ENCODE results near the gene CLSTN1. TPM values are rescaled to one million over a fixed set of nuclear protein-coding genes. Genes with fewer than 3 reads are reported as not detected.
"Not testable (repeated sequence)": the region's sequence is repeated elsewhere in the genome, so short reads cannot be mapped to it uniquely, and the experiment has no call there.

CLSTN1 gene
- total RNA-seq, 2 experiments from 2014 or later = 34.9 to 36.7 TPM

DNA sequence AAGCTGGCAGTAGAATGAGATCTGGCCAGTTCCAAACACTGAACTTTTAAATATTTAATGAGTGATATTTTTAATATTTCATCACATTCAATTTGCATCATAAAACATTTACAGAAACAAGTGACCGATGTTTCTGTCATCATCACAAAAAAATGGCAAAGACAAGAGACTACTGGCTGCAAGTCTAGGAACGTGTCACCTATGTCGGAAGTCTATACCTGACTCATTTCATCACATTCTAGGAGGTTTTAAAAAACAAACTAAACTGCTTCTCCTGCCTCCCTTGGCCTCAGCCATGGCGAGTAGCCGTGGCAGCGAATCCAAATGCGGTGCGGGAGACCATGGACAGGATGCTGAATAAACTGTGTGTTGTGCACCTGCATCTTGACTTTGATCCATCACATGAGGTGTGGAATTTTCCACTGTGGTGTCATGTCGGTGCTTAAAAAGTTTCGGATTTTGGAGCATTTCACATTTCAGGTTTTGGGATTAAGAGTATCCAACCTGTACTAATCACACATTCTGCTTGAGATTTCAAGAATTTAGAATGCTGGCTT is 43.1 kb downstream of the CLSTN1 start:
- no peaks in the 10 kb centered on the region for H3K36me3 Mint-ChIP-seq (ENCODE audit: low read depth)
- intact Hi-C loops (cut with DNase I, micrococcal nuclease) = loop anchor here in 1 of 2 experiments (5.0 kb wide), 1 partner anchor 162 kb away; the partner anchor contains the start of genes LZIC and NMNAT1
- H3K27ac Mint-ChIP-seq = no peak overlapping the region
- ChIA-PET POLR2A (no interaction called here), CTCF (interaction anchor here (1.5 to 8.0 kb wide), 3 partner anchors 58 to 88 kb away, joined by 3 to 221 read pairs (median 4); no protein-coding TSS in a partner anchor)
- H3K9me3 Mint-ChIP-seq (ENCODE audit: low read depth) = no peaks in the 10 kb centered on the region
- peaks cover 29% of the 10 kb centered on the region for H3K4me1 Mint-ChIP-seq
- ATAC-seq (peak; percentile 63), DNase-seq (no peak)
- H3K4me3 Mint-ChIP-seq = no peak overlapping the region
- H3K27me3 Mint-ChIP-seq = no peaks in the 10 kb centered on the region

DNA sequence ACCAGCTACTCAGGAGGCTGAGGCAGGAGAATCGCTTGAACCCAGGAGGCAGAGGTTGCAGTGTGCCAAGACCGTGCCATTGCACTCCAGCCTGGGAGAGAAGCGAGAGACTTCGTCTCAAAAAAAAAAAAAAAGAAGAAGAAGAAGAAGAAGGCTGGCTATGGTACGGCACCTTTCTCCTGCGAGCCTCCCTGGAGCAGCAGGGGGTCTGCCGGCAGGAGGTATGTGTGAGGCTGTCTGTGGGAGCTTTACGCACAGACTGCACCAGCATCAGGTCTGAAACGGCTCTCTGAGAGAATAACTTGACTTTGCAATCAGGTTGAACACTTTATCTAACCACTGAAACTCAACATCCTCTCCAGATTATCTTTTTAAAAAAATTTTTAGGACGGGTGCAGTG is 44.9 kb downstream of the CLSTN1 start:
- CTCF ChIA-PET = interaction anchor here (0.8 to 1.6 kb wide), 3 partner anchors 57 to 153 kb away, joined by 3 to 4 read pairs (median 3); no protein-coding TSS in a partner anchor
- Mint-ChIP-seq H3K27ac (no peak overlapping the region), H3K4me1 (peaks cover 22% of the 10 kb centered on the region), H3K9me3 (ENCODE audit: low read depth) (no peaks in the 10 kb centered on the region), H3K27me3 (no peaks in the 10 kb centered on the region), H3K36me3 (ENCODE audit: low read depth) (no peaks in the 10 kb centered on the region), H3K4me3 (no peak overlapping the region)
- intact Hi-C loops (cut with DNase I, micrococcal nuclease) = no loop called here
- no peak for DNase-seq
- no peak for ATAC-seq
- POLR2A ChIA-PET = no interaction called here

DNA sequence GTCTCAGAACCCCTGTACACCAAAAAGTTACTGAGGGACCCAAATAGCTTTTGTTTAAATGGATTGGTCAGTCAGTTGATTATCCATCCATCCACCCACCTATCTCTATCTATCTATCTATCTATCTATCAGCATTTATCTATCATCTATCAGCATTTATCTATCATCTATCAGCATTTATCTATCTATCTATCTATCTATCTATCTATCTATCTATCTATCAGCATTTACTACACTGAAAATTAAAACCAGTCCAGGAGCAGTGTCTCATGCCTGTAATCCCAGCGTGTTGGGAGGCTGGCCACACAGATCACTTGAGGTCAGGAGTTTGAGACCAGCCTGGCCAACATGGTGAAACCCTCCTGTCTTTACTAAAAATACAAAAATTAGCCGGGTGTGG is 47.1 kb downstream of the CLSTN1 start:
- intact Hi-C loops (cut with DNase I, micrococcal nuclease) = no loop called here
- H3K4me1 Mint-ChIP-seq = peaks cover 24% of the 10 kb centered on the region
- H3K9me3 Mint-ChIP-seq (ENCODE audit: low read depth) = no peaks in the 10 kb centered on the region
- ChIA-PET CTCF (interaction anchor here (0.6 to 0.7 kb wide), 2 partner anchors 10 to 537 kb away, joined by 3 read pairs; no protein-coding TSS in a partner anchor), POLR2A (no interaction called here)
- ATAC-seq (no peak), DNase-seq (no peak)
- H3K4me3 Mint-ChIP-seq = no peak overlapping the region
- no peaks in the 10 kb centered on the region for H3K27me3 Mint-ChIP-seq
- peaks cover 7% of the 10 kb centered on the region for H3K36me3 Mint-ChIP-seq (ENCODE audit: low read depth)
- no peak overlapping the region for H3K27ac Mint-ChIP-seq

DNA sequence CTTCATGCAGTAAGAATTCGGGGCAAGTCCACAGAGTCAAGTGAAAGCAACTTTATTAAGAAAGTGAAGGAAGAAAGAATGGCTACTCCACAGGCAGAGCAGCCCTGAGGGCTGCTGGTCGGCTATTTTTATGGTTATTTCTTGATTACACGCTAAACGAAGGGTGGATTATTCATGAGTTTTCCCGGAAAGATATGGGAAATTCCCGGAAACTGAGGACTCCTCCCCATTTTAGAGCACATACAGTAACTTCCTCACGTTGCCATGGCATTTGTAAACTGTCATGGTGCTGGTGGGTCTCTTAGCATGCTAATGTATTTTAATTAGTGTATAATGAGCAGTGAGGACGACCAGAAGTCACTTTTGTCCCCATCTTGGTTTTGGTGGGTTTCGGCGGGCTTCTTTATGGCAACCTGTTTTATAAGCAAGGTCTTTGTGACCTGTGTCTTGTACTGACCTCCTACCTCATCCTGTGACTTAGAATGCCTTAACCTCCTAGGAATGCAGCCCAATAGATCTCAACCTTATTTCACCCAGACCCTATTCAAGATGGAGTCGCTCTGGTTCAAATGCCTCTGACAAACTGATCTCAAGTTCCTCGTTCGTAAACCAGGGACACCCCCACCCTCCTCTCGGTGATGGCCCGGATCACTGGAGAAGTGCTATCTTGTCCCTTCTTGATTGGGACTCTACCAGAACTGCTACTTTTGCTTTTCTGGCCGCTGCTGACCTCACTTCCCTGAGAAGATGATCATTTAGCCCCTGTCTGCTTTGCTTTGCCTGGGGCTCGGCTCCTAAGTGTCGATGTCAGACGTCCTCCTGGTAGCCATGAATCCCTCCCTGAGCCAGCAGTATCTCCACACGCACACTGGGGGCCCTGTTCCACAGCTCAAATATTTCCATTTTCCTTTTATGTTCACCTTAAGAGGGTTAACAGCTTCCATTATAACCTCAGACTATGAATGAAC is 48.8 kb downstream of the CLSTN1 start:
- H3K27ac Mint-ChIP-seq = no peak overlapping the region

DNA sequence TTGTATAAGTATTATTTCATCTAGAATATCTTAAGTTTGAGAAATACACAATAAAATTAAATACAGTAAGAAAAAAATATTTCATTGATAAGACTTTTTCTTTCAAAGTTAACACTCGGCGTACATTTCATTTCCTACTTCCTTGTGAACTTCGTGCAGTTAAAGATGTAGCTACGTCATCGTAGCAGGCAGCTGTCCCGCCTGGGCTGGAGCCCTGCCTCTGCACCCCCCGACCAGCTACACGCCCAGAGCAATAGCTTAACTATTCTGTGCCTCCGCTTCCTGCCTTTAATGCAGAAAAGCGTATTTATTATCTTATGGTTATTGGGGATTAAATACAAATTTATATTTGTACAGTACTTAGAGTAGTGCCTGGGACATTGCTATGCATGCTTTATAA is 53.5 kb downstream of the CLSTN1 start:
- Mint-ChIP-seq H3K27me3 (no peaks in the 10 kb centered on the region), H3K36me3 (ENCODE audit: low read depth) (peaks cover 7% of the 10 kb centered on the region), H3K9me3 (ENCODE audit: low read depth) (no peaks in the 10 kb centered on the region), H3K27ac (no peak overlapping the region), H3K4me3 (no peak overlapping the region), H3K4me1 (peaks cover 9% of the 10 kb centered on the region)
- POLR2A ChIA-PET = no interaction called here
- no peak for ATAC-seq
- CTCF ChIA-PET = no interaction called here
- intact Hi-C loops (cut with DNase I, micrococcal nuclease) = no loop called here
- no peak for DNase-seq

More for the DNA sequence above, 48.8 kb downstream of the CLSTN1 start:
- H3K9me3 Mint-ChIP-seq (ENCODE audit: low read depth) = no peaks in the 10 kb centered on the region
- DNase-seq (no peak), ATAC-seq (no peak)
- H3K27me3 Mint-ChIP-seq = no peaks in the 10 kb centered on the region
- intact Hi-C loops (cut with DNase I, micrococcal nuclease) = no loop called here
- POLR2A ChIA-PET = no interaction called here
- H3K4me3 Mint-ChIP-seq = no peak overlapping the region
- peaks cover 7% of the 10 kb centered on the region for H3K36me3 Mint-ChIP-seq (ENCODE audit: low read depth)
- peaks cover 16% of the 10 kb centered on the region for H3K4me1 Mint-ChIP-seq
- CTCF ChIA-PET = no interaction called here

DNA sequence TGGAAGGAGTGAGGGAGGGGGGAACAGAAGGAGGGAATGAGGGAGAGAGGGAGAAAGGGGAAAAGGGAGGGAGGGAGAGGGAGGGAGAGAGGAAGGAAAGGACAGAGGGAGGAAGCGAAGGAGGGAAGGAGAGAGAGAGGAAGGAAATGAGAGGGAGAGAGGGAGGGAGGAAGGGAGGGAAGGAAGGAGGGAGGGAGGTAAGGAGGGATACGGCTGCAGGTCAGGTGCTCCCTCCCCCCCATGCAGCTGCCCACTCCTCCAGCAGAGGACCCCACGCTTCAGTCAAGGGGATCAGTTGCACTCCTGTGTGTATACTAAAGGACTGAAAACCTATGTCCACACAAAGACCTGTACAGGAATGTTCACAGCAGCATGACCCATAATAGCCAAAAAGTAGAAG is 54.8 kb downstream of the CLSTN1 start:
- Mint-ChIP-seq H3K36me3 (ENCODE audit: low read depth) (peaks cover 7% of the 10 kb centered on the region), H3K27me3 (no peaks in the 10 kb centered on the region), H3K9me3 (ENCODE audit: low read depth) (no peaks in the 10 kb centered on the region), H3K27ac (no peak overlapping the region), H3K4me3 (no peak overlapping the region), H3K4me1 (peaks cover 11% of the 10 kb centered on the region)
- POLR2A ChIA-PET = no interaction called here
- DNase-seq (no peak), ATAC-seq (no peak)
- CTCF ChIA-PET = no interaction called here
- intact Hi-C loops (cut with DNase I, micrococcal nuclease) = no loop called here

DNA sequence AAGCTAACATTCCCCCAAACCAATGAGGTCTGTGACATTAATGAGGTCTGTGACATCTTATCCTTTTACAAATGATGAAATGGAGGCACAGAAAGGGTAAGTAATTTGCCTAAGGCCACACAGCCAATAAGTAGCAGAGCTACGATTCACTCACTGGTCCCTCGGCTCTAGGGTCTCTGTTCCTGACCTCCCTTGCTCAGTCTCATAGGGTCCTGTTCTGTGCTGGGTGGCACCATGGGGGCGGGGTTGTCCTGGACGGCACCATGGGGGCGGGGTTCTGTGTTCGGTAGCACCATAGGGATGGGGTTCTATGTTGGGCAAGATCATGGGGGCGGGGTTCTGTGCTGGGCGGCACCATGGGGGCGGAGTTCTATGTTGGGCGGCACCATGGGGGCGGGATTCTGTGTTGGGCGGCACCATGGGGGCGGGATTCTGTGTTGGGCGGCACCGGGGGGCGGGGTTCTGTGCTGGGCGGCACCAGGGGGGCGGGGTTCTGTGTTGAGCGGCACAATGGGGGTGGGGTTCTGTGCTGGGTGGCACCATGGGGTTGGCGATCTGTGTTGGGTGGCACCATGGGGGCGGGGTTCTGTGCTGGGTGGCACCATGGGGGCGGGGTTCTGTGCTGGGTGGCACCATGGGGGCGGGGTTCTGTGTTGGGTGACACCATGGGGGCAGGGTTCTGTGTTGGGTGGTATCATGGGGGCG is 55.6 kb downstream of the CLSTN1 start:
- Mint-ChIP-seq H3K27ac (no peak overlapping the region), H3K4me1 (peaks cover 11% of the 10 kb centered on the region), H3K4me3 (no peak overlapping the region), H3K9me3 (ENCODE audit: low read depth) (no peaks in the 10 kb centered on the region), H3K27me3 (no peaks in the 10 kb centered on the region), H3K36me3 (ENCODE audit: low read depth) (peaks cover 7% of the 10 kb centered on the region)
- ATAC-seq (peak; percentile 47), DNase-seq (peak; percentile 47)
- POLR2A ChIA-PET = no interaction called here
- CTCF ChIA-PET = no interaction called here
- intact Hi-C loops (cut with DNase I, micrococcal nuclease) = no loop called here

DNA sequence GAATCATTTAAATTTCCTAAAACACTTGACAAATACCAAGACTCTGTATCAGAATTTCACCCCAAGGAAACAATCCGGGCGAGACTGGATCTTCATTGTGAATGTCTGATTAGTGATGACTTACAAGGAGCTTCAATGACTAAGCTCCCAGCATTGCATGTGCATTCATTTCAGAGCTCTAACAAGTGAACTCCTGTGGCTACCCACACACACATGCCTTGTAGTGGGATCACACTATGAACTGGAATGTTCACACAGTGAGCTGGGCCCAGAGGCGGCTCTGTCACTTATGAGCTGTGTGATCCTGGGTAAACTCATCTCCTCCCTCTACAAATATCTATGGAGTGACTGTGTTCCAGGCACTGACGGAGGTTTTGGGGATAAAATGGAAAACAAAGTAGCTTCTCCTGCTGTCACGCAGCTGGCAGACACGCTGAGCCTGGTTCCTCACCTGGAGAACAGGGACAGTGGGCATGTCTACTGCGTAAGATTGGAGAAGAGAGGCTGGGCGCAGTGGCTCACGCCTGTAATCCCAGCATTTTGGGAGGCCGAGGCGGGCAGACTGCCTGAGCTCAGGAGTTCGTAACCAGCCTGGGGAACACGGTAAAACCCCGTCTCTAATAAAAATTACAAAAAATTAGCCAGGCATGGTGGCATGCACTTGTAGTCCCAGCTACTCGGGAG is 56.9 kb downstream of the CLSTN1 start:
- CTCF ChIA-PET = interaction anchor here (0.6 to 1.6 kb wide), 6 partner anchors 18 to 183 kb away, joined by 3 to 8 read pairs (median 4); no protein-coding TSS in a partner anchor
- peak; percentile 49 for ATAC-seq
- POLR2A ChIA-PET = no interaction called here
- Mint-ChIP-seq H3K27me3 (no peaks in the 10 kb centered on the region), H3K4me3 (no peak overlapping the region), H3K9me3 (ENCODE audit: low read depth) (no peaks in the 10 kb centered on the region), H3K4me1 (peaks cover 11% of the 10 kb centered on the region), H3K36me3 (ENCODE audit: low read depth) (no peaks in the 10 kb centered on the region), H3K27ac (no peak overlapping the region)
- intact Hi-C loops (cut with DNase I, micrococcal nuclease) = no loop called here
- DNase-seq = peak; percentile 10

DNA sequence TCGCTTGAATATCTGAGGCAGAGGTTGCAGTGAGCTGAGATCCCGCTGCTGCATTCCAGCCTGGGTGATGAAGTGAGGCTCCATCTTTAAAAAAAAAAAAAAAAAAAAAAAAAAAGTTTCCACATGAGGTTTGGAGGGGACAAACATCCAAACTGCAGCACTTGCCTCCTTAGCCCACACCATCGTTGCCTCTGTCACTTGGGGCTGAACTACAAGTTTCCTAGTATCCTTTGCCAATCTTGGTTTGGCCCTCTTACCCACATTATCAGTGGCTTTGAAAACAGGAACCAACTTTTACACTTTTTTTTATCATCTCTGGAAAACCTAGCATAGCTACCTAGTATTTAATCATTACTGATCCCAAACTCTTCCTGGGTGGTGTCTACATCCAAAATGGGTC is 59.2 kb downstream of the CLSTN1 start:
- Mint-ChIP-seq H3K36me3 (ENCODE audit: low read depth) (peaks cover 2% of the 10 kb centered on the region), H3K4me1 (peaks cover 17% of the 10 kb centered on the region), H3K4me3 (no peak overlapping the region), H3K27me3 (no peaks in the 10 kb centered on the region), H3K9me3 (ENCODE audit: low read depth) (no peaks in the 10 kb centered on the region), H3K27ac (no peak overlapping the region)
- no peak for ATAC-seq
- ChIA-PET POLR2A (interaction anchor here (0.6 kb wide), 1 partner anchor 494 kb away, joined by 4 read pairs; no protein-coding TSS in a partner anchor), CTCF (interaction anchor here (0.6 to 1.2 kb wide), 3 partner anchors 22 to 341 kb away, joined by 3 read pairs; no protein-coding TSS in a partner anchor)
- no peak for DNase-seq
- intact Hi-C loops (cut with DNase I, micrococcal nuclease) = no loop called here

DNA sequence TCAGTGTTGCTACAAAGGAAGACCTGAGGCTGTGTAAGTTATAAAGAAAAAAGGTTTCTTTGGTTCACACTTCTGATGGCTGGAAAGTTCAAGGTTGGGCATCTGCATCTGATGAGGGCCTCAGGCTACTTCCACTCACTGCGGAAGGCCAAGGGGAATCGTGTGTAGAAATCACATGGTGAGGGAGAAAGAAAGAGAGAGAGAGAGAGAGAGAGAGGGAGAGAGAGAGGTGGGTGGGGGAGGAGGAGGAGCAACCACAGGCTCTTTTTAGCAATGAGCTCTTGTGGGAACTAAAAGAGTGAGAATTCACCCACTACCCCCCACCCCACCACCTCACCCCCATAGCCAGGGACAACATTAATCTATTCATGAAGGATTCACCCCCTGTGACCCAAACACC is 59.9 kb downstream of the CLSTN1 start:
- ChIA-PET POLR2A (interaction anchor here (0.6 kb wide), 1 partner anchor 495 kb away, joined by 4 read pairs; no protein-coding TSS in a partner anchor), CTCF (interaction anchor here (0.6 to 1.2 kb wide), 2 partner anchors 22 to 340 kb away, joined by 3 read pairs; no protein-coding TSS in a partner anchor)
- H3K36me3 Mint-ChIP-seq (ENCODE audit: low read depth) = peaks cover 2% of the 10 kb centered on the region
- peaks cover 17% of the 10 kb centered on the region for H3K4me1 Mint-ChIP-seq
- no peak overlapping the region for H3K4me3 Mint-ChIP-seq
- intact Hi-C loops (cut with DNase I, micrococcal nuclease) = no loop called here
- H3K27me3 Mint-ChIP-seq = no peaks in the 10 kb centered on the region
- H3K9me3 Mint-ChIP-seq (ENCODE audit: low read depth) = no peaks in the 10 kb centered on the region
- no peak for ATAC-seq
- DNase-seq = no peak
- no peak overlapping the region for H3K27ac Mint-ChIP-seq

DNA sequence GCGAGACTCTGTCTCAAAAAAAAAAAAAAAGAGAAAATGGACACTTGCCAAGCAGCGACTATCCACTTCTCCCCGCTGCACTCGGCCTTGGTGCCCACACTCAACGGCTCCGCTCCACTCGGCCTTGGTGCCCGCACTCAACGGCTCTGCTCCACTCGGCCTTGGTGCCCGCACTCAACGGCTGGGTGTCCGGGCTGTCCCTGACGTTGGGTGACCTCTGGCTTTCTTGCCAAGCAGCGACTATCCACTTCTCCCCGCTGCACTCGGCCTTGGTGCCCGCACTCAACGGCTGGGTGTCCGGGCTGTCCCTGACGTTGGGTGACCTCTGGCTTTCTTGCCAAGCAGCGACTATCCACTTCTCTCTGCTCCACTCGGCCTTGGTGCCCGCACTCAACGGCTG is 61.3 kb downstream of the CLSTN1 start:
- H3K9me3 Mint-ChIP-seq (ENCODE audit: low read depth); H3K27me3 Mint-ChIP-seq; DNase-seq; H3K27ac Mint-ChIP-seq; H3K36me3 Mint-ChIP-seq (ENCODE audit: low read depth); H3K4me3 Mint-ChIP-seq; intact Hi-C loops (cut with DNase I, micrococcal nuclease); ATAC-seq; CTCF ChIA-PET: not testable (repeated sequence)
- peaks cover 15% of the 10 kb centered on the region for H3K4me1 Mint-ChIP-seq
- POLR2A ChIA-PET = interaction anchor here (0.6 kb wide), 1 partner anchor 83 kb away, joined by 6 read pairs; no protein-coding TSS in a partner anchor

Data from activated CD4-positive, alpha-beta T cell treated with anti-CD3 and anti-CD28 coated beads for 36 hours (primary cell).